ENCODE results near the gene SEMA4F. TPM values are rescaled to one million over a fixed set of nuclear protein-coding genes. Genes with fewer than 3 reads are reported as not detected.

Gene SEMA4F
- polyA plus RNA-seq, 3 donors = 5.7 to 6.5 (median 5.8) TPM

DNA sequence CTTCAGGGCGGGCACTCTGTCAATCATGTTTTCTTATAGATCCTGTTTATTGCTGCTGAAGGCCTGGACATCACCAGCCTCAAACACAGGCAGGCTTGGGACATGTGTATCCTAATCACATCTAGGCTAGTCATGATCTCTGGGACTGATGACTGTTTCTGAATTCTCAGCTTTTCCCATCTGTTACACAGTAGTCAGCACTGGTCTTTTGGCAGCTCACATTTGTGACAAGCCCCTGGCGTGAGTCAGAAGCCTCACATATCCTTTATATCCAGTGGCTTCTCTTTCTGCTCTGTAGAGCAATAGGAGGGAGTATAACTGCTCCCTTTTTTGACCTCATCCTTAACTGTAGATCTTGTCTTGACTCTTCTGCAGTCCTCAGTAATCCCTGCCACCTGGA lies 4.5 kb downstream of the SEMA4F start:
- DNase-seq (ENCODE audit: low read depth in 3 of 3, low spot score in 2 of 3) = no peak

DNA sequence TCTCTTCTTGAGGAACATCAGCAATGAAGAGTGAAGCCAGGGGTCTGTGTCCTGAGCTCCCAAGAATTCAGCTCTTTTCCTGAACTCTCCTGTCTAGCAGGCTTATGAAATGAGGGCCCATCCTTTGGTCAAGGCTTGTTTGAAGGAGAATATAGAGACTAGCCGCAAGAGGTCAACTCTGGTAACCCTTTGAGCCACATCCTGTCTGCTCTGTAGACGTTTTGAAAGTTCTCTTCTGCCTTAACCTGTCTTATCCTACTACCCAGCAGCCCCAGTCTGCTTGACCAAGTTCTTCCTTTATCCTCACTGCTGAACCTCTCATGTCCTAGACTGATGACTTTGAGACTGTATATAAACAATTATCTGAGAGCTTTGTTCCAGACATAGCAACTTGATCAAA lies 5.4 kb downstream of the SEMA4F start:
- no peak for DNase-seq (ENCODE audit: low read depth in 3 of 3, low spot score in 2 of 3)

- no peak for DNase-seq (ENCODE audit: low read depth in 3 of 3, low spot score in 2 of 3)
Observed at GRCh38 chr2:74668087-74668486, 14.0 kb downstream of the SEMA4F start.

- DNase-seq (ENCODE audit: low read depth in 3 of 3, low spot score in 2 of 3) = no peak
Observed at GRCh38 chr2:74670263-74670662, 16.2 kb downstream of the SEMA4F start.

DNA sequence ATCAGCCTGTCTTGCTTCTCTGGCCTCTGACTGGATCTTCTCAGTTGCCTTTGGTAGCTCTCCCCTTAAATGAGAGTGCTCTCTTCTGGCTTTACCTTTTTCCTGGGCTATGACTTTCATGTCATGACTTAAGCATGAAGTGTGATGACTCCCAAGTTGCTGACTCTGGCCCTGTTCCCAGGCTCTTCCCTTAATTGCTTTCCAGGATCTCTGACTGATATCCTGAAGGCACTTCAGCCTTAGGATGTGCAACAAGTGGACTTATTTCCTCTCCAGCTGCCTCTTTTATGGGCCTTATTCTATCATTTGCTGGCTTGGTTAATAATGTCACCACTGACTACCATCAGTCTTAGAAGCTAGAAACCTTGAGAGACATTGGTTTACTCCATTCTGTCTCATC lies 17.4 kb downstream of the SEMA4F start:
- DNase-seq (ENCODE audit: low read depth in 3 of 3, low spot score in 2 of 3) = no peak

DNA sequence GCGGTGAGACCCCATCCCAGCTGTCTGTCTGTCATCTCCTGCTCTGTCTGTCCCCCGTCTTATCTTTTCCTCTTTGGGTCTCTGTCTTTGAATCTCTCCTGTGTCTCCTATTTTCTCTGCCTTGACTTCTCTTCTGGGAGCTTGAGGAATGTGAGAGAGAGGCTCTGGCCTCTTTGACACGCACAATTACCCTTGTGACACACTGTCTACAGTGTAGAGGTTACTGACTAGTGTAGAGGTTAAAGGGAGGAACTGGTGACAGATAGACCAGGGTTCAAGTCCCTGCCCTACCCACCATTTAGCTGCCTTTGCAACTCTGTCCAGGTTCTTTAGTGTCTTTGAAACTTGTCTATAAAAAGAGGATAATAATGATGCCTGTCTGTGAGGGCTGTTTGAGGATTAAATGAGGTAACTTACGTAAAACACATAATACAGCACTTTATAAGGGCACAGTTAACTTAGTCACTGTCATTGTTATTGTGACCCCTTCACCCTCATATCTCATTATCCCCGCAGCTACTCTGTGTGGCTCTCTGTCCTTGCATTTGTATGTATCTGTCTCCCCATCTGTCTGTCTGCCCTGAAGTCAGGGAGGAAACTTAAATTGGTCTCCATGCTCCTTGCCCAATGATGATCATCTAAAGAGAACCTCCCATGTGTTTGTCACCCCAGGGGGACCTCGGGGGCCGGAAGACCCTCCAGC lies 19.9 kb downstream of the SEMA4F start:
- DNase-seq (ENCODE audit: low read depth in 3 of 3, low spot score in 2 of 3) = no peak

DNA sequence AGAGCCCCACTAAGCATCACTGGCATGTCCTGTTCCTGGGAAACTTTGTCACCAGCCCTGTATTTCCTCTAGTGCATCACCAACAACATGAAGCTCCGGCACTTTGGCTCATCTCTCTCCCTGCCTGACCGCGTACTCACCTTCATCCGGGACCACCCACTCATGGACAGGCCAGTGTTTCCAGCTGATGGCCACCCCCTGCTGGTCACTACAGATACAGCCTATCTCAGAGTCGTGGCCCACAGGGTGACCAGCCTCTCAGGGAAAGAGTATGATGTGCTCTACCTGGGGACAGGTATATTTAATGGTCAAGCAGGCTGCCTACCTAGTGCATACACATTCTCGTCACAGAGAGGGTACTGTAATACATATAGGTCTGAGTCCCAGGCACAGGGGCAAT lies 21.0 kb downstream of the SEMA4F start:
- no peak for DNase-seq (ENCODE audit: low read depth in 3 of 3, low spot score in 2 of 3)

DNA sequence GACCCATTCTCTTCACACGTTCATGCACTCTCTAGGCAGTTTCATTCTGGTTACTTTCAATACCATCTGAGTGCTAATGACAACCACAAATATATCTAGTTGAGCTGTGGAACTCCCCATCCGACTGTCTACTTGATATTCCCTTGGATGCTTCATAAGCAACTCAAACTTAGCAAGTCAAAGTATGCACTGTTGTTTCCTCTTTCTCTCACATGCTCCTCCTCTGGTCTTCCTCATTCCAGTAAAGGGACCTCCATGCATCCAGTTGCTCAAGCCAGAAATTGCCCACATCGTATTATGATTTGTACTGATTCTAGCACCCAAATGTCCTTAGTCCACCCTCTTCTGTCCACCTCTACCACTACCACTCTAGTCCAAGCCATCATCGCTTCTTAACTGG lies 22.3 kb downstream of the SEMA4F start:
- no peak for DNase-seq (ENCODE audit: low read depth in 3 of 3, low spot score in 2 of 3)

DNA sequence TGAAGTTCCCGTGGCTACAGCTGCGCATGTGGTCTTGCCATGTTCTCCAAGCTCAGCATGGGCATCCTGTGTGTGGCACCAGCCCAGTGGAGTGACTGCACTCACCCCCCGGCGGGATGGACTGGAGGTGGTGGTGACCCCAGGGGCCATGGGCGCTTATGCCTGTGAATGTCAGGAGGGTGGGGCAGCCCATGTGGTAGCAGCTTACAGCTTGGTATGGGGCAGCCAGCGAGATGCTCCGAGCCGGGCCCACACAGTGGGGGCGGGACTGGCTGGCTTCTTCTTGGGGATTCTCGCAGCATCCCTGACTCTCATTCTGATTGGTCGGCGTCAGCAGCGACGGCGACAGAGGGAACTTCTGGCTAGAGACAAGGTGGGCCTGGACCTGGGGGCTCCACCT lies 25.6 kb downstream of the SEMA4F start:
- DNase-seq (ENCODE audit: low read depth in 3 of 3, low spot score in 2 of 3) = no peak

- DNase-seq (ENCODE audit: low read depth in 3 of 3, low spot score in 2 of 3) = no peak
Observed at GRCh38 chr2:74682501-74682900, 28.5 kb downstream of the SEMA4F start.

DNA sequence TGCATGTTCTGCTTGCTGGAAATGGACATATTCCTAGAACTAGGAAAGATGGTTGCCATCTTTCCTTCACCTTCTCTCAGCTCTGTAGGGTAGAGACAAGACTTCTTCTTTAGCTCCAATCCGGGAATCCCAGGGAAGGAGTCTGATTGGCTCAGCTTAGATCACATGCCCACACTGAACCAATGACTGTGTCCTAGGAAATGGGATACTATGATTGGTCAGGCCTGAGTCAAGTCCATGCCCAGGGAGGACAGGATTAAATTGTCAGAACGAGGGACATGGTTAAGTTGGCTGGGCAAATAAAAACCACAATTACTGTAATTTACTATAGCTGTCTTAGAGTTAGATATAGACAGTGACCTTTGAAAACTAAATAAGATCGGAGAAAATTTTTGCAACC lies 31.4 kb downstream of the SEMA4F start:
- DNase-seq (ENCODE audit: low read depth in 3 of 3, low spot score in 2 of 3) = no peak

GRCh38 chr2:74688881-74689280 lies 34.8 kb downstream of the SEMA4F start:
- DNase-seq (ENCODE audit: low read depth in 3 of 3, low spot score in 2 of 3) = no peak

DNA sequence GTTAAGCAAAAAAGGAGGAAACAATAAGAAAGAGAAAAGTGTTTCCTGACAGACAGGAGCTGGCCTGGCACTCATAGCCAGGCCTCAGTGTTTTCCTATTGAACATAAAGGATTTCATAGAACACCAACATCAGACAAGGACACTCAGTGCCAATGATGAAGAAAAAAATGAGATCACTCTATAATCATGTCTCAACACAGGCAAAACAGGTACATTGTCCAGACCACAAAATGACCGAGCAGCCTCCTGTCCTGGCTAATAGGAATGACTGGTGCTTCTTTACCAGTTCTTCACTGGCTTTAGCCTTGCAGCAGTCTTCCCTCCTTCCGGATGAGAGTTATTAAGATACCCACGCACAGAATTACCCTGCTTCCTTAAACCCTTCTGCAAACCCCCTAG lies 35.6 kb downstream of the SEMA4F start:
- DNase-seq (ENCODE audit: low read depth in 3 of 3, low spot score in 2 of 3) = no peak

- DNase-seq (ENCODE audit: low read depth in 3 of 3, low spot score in 2 of 3) = peak in 2 of 3 donors; percentile 23 to 32
Observed at GRCh38 chr2:74690571-74690970, 36.5 kb downstream of the SEMA4F start.

DNA sequence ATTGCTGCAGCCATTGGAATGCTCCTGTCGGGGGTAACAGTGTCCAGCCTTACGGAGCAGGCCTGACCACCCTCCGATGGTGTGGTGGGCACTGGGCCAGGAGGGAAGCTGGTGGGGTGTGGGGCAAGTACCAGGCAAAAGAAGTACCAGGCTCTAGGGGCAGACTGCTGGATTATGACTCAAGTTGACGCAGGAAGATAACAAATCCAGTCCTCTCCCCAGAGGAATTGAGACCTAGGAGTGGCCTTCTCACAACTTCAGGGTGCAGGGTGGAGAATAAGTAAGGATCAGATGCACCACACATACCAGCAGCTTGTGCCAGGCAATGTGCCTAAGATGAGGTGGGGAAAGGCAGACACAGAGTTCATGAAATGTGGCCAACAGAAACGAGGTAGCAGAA lies 37.9 kb downstream of the SEMA4F start:
- no peak for DNase-seq (ENCODE audit: low read depth in 3 of 3, low spot score in 2 of 3)

GRCh38 chr2:74693213-74693612 lies 39.2 kb downstream of the SEMA4F start:
- DNase-seq (ENCODE audit: low read depth in 3 of 3, low spot score in 2 of 3) = no peak

GRCh38 chr2:74693668-74694067 lies 39.6 kb downstream of the SEMA4F start:
- DNase-seq (ENCODE audit: low read depth in 3 of 3, low spot score in 2 of 3) = no peak

DNA sequence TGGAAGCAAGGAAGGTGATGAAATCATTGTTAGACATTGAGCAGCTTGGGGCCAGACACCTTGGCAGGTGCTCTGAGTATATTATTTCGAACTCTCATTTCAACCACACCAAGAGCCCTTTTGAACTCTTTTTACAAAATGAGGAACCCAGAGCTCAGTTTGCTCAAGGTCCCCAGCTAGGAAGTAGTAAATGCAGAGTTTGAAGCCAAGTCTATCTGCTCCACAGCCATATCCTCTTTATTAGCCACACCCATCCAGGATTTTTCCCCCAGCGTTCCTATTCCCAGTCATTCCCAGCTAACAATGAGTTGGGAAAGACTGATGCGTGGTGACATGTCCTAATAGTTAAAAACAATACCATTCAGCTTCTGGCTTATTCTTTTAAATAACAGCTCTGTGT lies 40.2 kb downstream of the SEMA4F start:
- DNase-seq (ENCODE audit: low read depth in 3 of 3, low spot score in 2 of 3) = no peak

- DNase-seq (ENCODE audit: low read depth in 3 of 3, low spot score in 2 of 3) = no peak
Observed at GRCh38 chr2:74695663-74696062, 41.6 kb downstream of the SEMA4F start.

DNA sequence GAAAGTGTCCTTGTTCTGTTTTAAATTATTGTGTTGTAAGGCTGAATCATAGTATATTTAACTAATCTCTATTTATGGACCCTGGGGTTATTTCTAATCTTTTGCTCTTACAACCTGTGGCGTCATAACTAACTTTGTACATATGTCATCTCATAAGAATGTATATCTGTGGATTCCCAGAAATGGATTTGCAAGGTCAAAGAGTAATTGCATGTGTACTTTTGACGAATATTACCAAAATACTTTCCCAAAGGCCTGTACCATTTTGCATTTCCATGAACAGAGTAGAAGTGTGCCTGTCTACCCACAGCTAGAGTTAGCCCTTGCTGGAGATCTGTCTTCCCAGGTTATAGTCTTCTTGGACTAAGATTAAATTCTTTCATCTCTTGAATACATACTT lies 42.8 kb downstream of the SEMA4F start:
- no peak for DNase-seq (ENCODE audit: low read depth in 3 of 3, low spot score in 2 of 3)

GRCh38 chr2:74700643-74701372 lies 46.8 kb downstream of the SEMA4F start:
- DNase-seq (ENCODE audit: low read depth in 3 of 3, low spot score in 2 of 3) = no peak

- DNase-seq (ENCODE audit: low read depth in 3 of 3, low spot score in 2 of 3) = no peak
Observed at GRCh38 chr2:74702001-74702715, 48.1 kb downstream of the SEMA4F start.

All from right renal cortex interstitium (tissue), 3 donors.